PC-3 (cell line): ENCODE data around the gene VTA1. TPM values are rescaled to one million over a fixed set of nuclear protein-coding genes. Genes with fewer than 3 reads are reported as not detected.
"Not testable (repeated sequence)": the region's sequence is repeated elsewhere in the genome, so short reads cannot be mapped to it uniquely, and the experiment has no call there.

Source experiments
- ATAC-seq: fragments of 200-7000 bp; cut with Tn5 transposase; 2 replicates; pipeline ENCODE4 v1.9.1; 2020; ENCODE audit warnings: mild to moderate bottlenecking, moderate library complexity
- BruUV-seq: library from RNA; stranded (reverse); fragments of 400-500 nt; replicated peaks from 2 replicates; lab custom pipeline; 2021; lab: Mats Ljungman, UMichigan
- CTCF ChIA-PET: fragments of 300-600 bp; sonication (Branson Sonifier 250); formaldehyde crosslinking; loops from one replicate; lab custom pipeline; 2022; ENCODE audit warnings: antibody characterized with exemption; lab: Charles Lee
- POLR2A ChIA-PET: fragments of 300-600 bp; sonication (Branson Sonifier 250); formaldehyde crosslinking; loops from one replicate; lab custom pipeline; 2022; ENCODE audit warnings: antibody characterized with exemption; ENCODE audit not compliant: unreplicated experiment; lab: Charles Lee
- DNase-seq: peaks from one replicate; pipeline ENCODE4 v3.0.0-alpha.2; 2015
- H2AFZ ChIP-seq: fragments of 300-600 bp; sonication (generic); 2 replicates; pipeline ENCODE4 v1.6.0; 2016; ENCODE audit warnings: antibody characterized with exemption, low read length
- H3F3A ChIP-seq: fragments of 300-600 bp; sonication (generic); one replicate; pipeline ENCODE4 v1.6.0; 2017; ENCODE audit warnings: antibody characterized with exemption, low read length, control low read depth, mild to moderate bottlenecking; ENCODE audit not compliant: unreplicated experiment
- H3K27ac ChIP-seq: fragments of 300-600 bp; sonication (generic); 2 replicates; pipeline ENCODE4 v1.5.1; 2016; ENCODE audit warnings: mild to moderate bottlenecking, low read length
- H3K27me3 ChIP-seq: fragments of 300-600 bp; sonication (generic); 2 replicates; pipeline ENCODE4 v1.6.1; 2016; ENCODE audit warnings: low read length, mixed read lengths
- H3K36me3 ChIP-seq: fragments of 300-600 bp; sonication (generic); 2 replicates; pipeline ENCODE4 v1.6.1; 2016; ENCODE audit warnings: low read depth, mixed run types, low read length, mixed read lengths
- H3K4me1 ChIP-seq: fragments of 300-600 bp; sonication (generic); 2 replicates; pipeline ENCODE4 v1.5.1; 2016; ENCODE audit warnings: low read length; ENCODE audit not compliant: insufficient read depth
- H3K4me2 ChIP-seq: fragments of 300-600 bp; sonication (generic); 2 replicates; pipeline ENCODE4 v1.6.0; 2016; ENCODE audit warnings: low read length
- H3K4me3 ChIP-seq: fragments of 300-600 bp; sonication (generic); 2 replicates; pipeline ENCODE4 v1.5.1; 2016; ENCODE audit warnings: mild to moderate bottlenecking, low read length, mixed read lengths
- H3K79me2 ChIP-seq: fragments of 300-600 bp; sonication (generic); 2 replicates; pipeline ENCODE4 v1.6.1; 2017; ENCODE audit warnings: low read length, mixed read lengths
- H3K9ac ChIP-seq: fragments of 300-600 bp; sonication (generic); 2 replicates; pipeline ENCODE4 v1.6.0; 2016; ENCODE audit warnings: mild to moderate bottlenecking, low read length
- H3K9me2 ChIP-seq: fragments of 300-600 bp; sonication (generic); replicated peaks from 2 replicates; pipeline ENCODE4 v1.6.1; 2016; ENCODE audit warnings: mixed run types, low read length, mixed read lengths
- H3K9me3 ChIP-seq: fragments of 300-600 bp; sonication (generic); 2 replicates; pipeline ENCODE4 v1.6.1; 2016; ENCODE audit warnings: low read length, mixed read lengths
- H4K20me1 ChIP-seq: fragments of 300-600 bp; sonication (generic); 2 replicates; pipeline ENCODE4 v1.6.1; 2016; ENCODE audit warnings: low read length, mixed read lengths
- EZH2 ChIP-seq: fragments of 300-600 bp; sonication (generic); IDR thresholded peaks from one replicate; pipeline ENCODE4 v1.6.1; 2017; ENCODE audit warnings: antibody characterized with exemption, mild to moderate bottlenecking, low read length; ENCODE audit not compliant: unreplicated experiment
- EZH2phosphoT487 ChIP-seq: fragments of 300-600 bp; sonication (generic); IDR thresholded peaks from 2 replicates; pipeline ENCODE4 v1.6.1; 2018; ENCODE audit warnings: mild to moderate bottlenecking, antibody characterized with exemption, low read length, borderline replicate concordance
- intact Hi-C: fragments of 100-400 bp; cut with micrococcal nuclease; formaldehyde crosslinking; loops from 2 replicates; pipeline ENCODE4 v1.9.0; 2023
- total RNA-seq: library from RNA; depleted of rRNA; stranded (reverse); fragments of >200 nt; gene quantifications from 2 replicates; pipeline ENCODE4 v1.2.3, GENCODE V29; 2014
- TF ChIP-seq, protein P1 (sequence below): fragments of 300-600 bp; sonication (generic); conservative IDR thresholded peaks from 2 replicates; pipeline ENCODE4 v1.5.1; 2017; ENCODE audit warnings: antibody characterized with exemption, low read depth, mild to moderate bottlenecking, low read length

VTA1 gene
- total RNA-seq, 1 experiment from 2014 or later: 38.6 TPM

DNA sequence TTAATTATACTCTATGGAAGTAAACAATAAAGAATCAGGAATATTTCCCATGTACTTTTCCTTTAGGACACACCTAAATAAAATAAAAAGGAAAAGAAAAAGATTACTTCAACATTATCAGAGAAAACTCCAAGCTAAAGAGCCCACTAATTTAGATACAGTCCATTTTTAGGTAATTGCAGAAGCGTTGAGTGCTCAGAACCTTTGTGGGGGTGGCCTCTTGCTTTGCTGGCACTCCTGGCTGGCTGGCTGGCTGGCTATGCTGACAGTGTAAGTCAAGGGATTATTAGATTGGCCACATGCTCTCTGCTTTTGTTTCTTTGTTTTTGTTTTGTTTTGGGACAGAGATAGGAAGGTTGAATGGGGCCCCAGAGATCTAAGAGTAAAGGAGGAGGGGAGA lies 14.4 kb upstream of the VTA1 start, which contains the start of gene GJE1:
Gene GJE1 (plus strand): TSS at position 301 of the 400 bp plus-strand sequence. CDS start 234 bp downstream, outside the sequence.
- ATAC-seq (no peak), DNase-seq (no peak)
- H3K4me3 ChIP-seq: no peak within 1 kb of the TSS
- H3K27me3 ChIP-seq: no peaks in the 10 kb centered on the region
- H4K20me1 ChIP-seq: no peaks in the 10 kb centered on the region
- ChIA-PET CTCF (no interaction called here), POLR2A (no interaction called here)
- H3K79me2 ChIP-seq: no peaks in the 10 kb centered on the region
- no peak within 1 kb of the TSS for H3K27ac ChIP-seq
- no peak for TF ChIP-seq EZH2
- TF ChIP-seq, protein P1, sequence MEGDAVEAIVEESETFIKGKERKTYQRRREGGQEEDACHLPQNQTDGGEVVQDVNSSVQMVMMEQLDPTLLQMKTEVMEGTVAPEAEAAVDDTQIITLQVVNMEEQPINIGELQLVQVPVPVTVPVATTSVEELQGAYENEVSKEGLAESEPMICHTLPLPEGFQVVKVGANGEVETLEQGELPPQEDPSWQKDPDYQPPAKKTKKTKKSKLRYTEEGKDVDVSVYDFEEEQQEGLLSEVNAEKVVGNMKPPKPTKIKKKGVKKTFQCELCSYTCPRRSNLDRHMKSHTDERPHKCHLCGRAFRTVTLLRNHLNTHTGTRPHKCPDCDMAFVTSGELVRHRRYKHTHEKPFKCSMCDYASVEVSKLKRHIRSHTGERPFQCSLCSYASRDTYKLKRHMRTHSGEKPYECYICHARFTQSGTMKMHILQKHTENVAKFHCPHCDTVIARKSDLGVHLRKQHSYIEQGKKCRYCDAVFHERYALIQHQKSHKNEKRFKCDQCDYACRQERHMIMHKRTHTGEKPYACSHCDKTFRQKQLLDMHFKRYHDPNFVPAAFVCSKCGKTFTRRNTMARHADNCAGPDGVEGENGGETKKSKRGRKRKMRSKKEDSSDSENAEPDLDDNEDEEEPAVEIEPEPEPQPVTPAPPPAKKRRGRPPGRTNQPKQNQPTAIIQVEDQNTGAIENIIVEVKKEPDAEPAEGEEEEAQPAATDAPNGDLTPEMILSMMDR: no peak
- no peak for TF ChIP-seq EZH2phosphoT487
- H3K9ac ChIP-seq: no peak within 1 kb of the TSS
- no peaks in the 10 kb centered on the region for H3K4me1 ChIP-seq
- H3F3A ChIP-seq: no peaks in the 10 kb centered on the region
- H3K4me2 ChIP-seq: no peak within 1 kb of the TSS
- no peaks in the 10 kb centered on the region for H3K9me2 ChIP-seq
- H2AFZ ChIP-seq: no peak within 1 kb of the TSS
- BruUV-seq: no TSS peak
- no peaks in the 10 kb centered on the region for H3K36me3 ChIP-seq
- intact Hi-C loops: no loop called here
- no peaks in the 10 kb centered on the region for H3K9me3 ChIP-seq

DNA sequence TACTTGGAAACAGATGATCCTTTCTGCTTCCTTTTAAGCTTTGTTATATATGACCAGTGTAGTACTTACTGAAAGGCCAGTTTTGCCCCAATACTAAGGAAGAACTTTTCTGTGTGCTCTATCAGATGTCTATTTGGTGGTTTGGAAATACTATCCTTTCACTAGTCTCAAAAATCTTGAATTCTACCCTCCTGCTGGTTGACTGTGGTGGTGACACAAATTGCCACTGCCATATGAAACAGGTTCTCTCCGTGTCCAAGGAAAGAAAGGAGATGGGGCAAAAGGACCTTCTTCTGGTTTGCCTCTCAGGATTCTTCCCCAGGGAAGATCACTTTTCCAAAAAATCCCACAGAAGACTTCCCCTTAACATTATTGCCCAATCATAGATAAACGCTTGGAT lies 8.2 kb upstream of the VTA1 start:
- Histone ChIP-seq H3K9ac (no peak overlapping the region), H3K4me3 (no peak overlapping the region), H3K4me2 (no peak overlapping the region), H3K4me1 (no peaks in the 10 kb centered on the region), H3F3A (no peaks in the 10 kb centered on the region), H3K79me2 (no peaks in the 10 kb centered on the region), H3K27me3 (no peaks in the 10 kb centered on the region), H4K20me1 (no peaks in the 10 kb centered on the region), H3K9me2 (no peaks in the 10 kb centered on the region), H3K27ac (no peak overlapping the region), H2AFZ (no peak overlapping the region), H3K36me3 (no peaks in the 10 kb centered on the region), H3K9me3 (no peaks in the 10 kb centered on the region)
- intact Hi-C loops: no loop called here
- POLR2A ChIA-PET: no interaction called here
- TF ChIP-seq EZH2: no peak
- TF ChIP-seq, protein P1: no peak
- no peak for TF ChIP-seq EZH2phosphoT487
- DNase-seq: no peak
- BruUV-seq: no TSS peak
- no peak for ATAC-seq
- CTCF ChIA-PET: no interaction called here

DNA sequence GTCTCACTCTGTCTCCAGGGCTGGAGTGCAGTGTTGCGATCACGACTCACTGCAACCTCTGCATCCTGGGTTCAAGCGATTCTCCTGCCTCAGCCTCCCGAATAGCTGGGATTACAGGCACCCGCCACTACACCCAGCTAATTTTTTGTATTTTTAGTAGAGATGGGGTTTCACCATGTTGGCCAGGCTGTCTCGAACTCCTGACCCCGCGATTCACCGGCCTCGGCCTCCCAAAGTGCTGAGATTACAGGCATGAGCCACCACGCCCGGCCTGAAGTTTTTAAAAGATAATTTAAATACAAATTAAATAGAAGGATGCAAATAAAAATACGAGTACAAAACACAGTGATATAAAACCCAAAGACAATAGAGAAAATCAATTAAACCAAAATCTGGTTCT lies 5.5 kb upstream of the VTA1 start:
- H4K20me1 ChIP-seq, H3K27ac ChIP-seq, H3K4me2 ChIP-seq, intact Hi-C loops, H3K79me2 ChIP-seq, H3K9ac ChIP-seq, H3K27me3 ChIP-seq, DNase-seq, H3K4me3 ChIP-seq, BruUV-seq, POLR2A ChIA-PET, ATAC-seq, H3K9me2 ChIP-seq, H2AFZ ChIP-seq, H3F3A ChIP-seq, CTCF ChIA-PET, H3K9me3 ChIP-seq, H3K4me1 ChIP-seq, H3K36me3 ChIP-seq: not testable (repeated sequence)
